Left forelimb (tissue), 1 donor: ENCODE results near the gene LZTFL1.

Source experiments
- DNase-seq: peaks from one replicate; pipeline ENCODE4 v3.0.0-alpha.2; 2018; ENCODE audit warnings: low spot score

Gene LZTFL1, protein sequence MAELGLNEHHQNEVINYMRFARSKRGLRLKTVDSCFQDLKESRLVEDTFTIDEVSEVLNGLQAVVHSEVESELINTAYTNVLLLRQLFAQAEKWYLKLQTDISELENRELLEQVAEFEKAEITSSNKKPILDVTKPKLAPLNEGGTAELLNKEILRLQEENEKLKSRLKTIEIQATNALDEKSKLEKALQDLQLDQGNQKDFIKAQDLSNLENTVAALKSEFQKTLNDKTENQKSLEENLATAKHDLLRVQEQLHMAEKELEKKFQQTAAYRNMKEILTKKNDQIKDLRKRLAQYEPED

DNA sequence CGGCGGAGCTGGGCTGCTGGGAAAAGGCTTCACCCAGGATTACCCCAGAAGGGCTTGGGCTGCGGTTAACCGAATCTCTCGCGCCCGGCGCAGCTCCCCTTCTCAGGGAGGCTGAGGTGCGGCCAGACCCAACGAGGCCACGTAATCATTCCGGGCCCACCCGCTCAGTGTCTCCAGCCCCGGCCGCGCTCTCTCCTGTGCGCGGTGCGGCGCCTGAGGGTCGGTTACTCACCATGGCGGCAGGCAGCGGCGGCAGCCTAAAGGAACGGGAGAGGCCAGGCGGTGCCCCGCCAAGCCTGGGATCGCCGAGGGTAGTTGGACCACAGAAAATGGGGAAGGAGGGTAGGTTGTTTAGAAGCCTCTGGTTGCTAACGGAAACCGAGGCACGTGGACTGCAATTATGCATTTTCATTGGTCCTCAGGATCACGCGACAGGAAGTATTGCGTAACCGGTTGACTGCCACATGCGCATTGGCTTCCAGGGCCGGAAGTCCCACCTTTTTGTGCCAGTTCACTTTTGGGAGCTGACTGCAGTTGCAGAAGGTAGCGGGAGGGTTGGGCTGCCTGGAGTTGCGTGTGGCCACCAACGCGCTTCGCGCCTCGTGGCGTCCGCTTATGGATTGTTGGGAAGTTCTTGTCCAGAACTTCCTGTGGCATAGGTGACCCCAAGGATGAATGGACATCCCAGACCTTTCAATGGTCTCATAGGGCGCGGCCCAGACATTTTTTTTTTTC is at the start of gene LZTFL1:
TSS of gene LZTFL1 (minus strand) at position 363 of the 735 bp plus-strand sequence. CDS start at position 235, 128 bp downstream.
- peak; percentile 93 for DNase-seq

DNA sequence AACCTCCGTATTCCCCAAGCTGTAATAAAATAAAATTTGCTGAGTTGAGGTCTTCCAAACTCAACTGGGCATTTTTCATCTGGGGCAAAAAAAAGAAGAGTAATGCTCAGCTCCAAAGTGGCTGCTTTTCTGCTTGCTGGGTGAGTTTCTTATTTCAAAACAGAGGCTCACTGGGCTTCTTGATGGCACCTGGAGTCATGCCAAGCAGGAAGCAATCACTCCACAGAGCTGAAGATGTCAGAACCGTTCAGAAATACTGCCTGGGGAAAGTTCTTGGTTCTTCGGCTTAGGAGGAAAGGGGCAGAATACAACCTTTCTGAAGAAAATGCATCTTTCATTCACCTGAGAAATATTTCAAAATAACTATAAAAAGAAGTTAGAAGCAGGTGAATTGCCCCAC is 48.5 kb upstream of the LZTFL1 start:
- no peak for DNase-seq

DNA sequence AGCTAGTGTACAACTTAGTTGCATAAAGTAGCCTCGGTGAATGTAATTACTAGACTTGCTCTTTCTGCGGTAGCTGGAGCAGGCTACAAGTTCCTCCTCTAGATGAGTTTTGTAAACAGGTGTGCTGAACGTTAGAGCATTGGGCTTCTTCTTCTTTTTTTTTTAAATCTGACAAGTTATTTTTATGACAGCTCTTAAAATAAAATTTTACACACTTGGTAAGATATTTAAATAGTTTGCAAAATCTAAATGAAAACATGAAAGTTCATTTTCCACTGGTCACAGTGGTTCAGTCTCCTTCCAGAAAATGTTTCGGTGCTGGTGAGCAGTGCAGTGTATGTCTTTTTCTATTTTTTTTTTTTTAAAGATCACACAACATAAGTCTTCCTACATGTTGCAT is 47.4 kb upstream of the LZTFL1 start:
- no peak for DNase-seq

DNA sequence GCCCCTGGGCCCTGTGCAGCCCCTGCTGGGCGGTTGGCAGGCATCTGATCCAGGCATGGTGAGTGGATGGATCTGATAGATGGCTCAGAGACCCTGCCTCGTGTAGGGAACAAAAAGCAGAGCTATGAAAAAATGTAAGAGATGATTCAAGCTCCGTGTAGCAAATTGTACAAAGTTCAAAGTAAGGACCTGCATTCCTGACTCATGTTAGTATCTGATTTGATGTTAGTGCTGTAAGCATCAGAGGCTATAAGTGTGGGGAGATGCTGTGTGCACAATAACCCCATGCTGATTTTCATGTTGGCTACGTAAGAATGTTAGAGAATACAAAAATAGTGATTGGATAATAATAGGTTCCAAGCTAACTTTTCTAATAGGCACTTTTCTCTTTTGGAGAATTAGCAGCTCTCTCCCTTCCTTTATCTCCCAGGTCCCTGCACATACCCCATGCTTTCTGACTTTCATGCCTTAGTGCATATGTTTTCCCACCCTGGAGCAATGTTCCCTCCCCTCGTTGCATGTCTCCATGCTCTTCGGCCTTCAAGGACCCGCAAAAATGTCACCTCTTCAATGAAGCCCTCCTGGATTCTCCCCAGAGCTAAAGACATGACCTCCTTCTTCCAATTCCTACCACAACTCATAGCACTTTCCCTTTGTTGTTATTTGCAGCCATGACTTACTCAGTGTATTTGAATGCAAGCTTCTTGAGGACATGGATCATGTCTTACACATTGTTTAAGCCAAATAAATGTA is 46.0 kb upstream of the LZTFL1 start:
- DNase-seq, result no peak

DNA sequence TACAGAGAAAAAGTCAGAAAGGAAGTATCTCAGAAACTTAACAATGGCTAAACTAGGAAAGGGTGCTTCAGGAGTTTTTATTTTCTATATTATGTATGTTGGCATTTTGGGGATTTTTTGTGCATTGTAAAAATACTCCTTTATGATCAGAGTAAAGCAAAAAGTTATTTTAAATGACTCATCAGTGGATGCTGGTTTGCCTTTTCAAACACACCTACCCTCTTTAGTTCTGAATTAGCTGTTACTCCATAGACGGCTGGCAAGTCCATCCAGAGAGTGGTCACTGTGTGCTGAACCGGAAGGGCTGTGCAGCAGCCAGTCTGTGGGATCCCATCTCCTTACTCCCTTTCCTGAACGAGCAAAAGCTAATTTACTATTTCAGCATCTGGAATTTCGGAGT is 45.4 kb upstream of the LZTFL1 start:
- no peak for DNase-seq

DNA sequence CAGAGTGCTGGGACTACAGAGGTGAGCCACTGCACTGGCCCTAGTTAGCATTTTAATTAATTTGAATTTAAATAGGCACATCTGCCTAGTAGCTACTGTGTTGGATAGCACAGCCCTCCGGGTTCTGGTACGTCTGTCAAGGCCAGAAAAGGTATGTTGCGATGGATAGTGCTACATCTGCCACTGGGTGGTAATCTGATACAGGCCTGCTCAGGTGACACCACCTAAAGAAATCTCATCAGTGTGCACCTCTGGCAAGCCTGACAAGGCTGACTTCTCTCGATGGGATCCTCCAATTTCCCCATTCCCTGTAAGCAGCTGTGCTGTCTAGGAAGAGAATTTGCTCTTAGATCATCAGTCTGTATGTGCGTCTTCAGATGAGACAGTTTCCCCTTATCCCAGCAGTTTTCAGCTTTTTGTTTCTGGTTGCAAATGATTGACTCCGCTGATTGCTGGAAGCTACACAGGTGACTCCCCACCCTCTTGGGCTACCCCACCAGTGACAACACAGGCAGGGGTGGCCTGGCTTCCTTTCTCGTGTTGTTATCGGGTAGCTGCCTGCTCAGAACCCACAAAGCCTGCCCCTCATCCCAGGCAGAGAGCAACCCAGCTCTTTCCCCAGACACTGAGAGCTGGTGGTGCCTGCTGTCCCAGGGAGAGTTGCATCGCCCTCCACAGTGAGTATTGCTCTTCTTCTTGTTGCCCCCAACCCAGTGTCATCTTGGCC is 44.2 kb upstream of the LZTFL1 start, which contains the start of gene CCR9:
TSS of gene CCR9 (plus strand) at position 565 of the 727 bp plus-strand sequence. CDS start 8,391 bp downstream, outside the sequence.
- DNase-seq, result no peak

DNA sequence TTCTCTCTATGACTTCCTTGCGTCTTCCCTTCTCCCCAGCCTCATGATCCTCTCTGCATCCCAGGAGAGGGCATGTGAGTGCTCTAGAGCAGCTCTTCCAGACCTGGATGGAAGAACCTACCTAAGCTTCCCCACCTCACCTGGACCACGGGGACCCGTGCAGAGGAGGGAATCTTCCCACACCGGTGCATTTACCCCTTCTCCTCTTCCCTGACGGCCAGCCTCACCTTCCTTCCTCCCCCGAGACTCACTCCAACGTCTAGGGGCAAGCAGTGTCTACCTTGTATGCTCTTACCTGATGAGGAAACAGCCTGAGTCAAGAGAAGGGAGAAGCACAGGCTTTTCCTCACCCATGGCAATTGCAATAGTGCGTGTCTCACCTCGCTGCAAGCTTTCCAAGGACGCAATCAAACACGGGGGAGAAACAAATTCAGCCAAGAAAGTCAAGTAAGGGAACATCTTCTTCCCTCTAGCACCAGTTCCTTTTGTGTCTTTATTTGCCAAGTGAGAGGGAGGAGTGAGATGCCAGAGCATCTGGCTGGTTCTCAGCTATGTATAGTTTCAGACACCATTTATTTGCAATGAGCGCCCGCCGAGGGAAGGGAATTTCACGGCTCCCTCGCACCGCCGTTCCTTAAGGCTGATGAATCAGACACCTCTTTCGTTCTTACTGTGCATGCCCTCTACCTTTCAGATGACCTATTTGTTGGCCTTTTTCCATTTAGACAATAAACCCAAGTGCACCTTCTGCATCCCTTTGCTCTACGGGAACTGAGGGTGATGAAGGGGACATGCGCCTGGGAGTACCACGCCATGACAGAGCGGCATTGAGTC is 42.7 kb upstream of the LZTFL1 start:
- DNase-seq, result no peak

DNA sequence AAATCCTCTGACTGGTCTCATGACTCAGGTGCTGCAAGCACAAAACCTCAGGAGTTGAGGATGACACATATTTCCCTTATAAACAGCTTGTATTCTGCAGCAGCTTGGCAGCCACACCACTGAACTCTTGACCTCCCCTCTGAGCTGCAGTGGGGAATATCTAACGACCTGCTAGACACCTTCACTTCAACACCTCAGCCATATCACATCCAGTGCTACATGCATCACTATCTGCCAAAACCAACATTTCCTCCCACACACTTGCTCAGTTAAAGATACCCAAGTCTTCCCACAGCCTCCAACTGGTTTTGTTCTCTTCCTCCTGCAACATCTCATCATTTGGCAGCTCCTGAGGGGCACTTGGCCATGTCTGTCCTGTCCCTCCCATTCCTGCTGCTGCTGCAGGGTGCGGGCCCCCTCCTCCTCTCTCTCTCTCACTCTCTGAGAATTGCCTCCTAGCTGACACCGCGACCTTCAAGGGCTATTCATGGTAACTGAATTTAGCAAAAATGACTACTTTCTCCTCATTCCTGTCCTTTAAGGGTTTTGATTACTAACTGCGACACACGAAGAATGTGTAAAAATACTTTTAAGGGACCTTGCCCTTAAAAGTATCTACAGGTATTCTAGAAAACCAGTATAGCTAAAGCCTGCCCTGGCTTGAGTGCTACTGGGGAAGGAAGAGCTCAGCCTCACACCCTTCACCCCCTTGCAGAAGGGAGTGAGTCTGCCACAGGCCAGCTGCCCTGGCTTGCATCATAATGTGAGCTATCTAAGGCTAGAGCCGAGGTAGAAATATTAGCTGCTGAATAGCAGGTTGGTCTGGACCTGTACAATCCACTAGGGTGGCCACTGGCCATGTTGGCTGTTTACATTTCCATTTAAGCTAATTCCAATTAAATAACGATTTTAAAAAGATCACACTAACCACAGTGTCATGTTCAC is 39.4 kb upstream of the LZTFL1 start:
- no peak for DNase-seq

DNA sequence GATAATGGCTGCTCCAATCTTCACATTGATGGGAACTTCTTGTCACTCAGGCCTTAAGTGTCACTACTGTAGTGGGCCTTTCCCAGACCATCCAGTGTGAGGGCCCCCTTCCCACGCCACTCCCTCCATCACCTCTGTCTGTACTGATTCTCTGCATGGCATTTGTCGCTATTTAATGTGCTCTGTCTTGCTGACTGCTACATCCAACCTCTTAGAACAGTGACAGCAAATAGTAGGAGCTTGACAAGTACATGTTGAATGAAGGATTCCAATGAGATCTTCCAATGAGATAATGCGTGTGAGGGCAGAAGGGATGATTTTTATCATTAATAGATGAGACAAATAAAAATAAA is 38.8 kb upstream of the LZTFL1 start:
- no peak for DNase-seq

DNA sequence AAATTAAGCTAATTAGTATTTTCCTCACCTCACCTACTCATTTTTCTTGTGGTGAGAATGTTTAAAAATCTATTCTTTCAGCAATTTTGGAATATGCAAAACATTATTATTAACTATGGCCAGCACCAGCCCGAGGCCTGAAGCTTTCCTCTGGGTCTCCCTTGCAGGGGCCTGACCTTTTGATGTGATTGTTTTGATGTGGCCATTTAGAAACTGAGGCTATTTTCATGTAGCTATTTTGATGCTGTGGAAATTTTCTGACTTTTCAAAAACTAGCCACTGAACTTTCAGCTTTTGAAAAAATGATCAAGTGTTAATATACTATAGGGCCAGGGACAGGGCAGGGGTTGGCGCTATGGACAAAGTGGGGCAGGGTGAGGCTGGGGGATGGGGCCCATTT is 36.2 kb upstream of the LZTFL1 start:
- no peak for DNase-seq

DNA sequence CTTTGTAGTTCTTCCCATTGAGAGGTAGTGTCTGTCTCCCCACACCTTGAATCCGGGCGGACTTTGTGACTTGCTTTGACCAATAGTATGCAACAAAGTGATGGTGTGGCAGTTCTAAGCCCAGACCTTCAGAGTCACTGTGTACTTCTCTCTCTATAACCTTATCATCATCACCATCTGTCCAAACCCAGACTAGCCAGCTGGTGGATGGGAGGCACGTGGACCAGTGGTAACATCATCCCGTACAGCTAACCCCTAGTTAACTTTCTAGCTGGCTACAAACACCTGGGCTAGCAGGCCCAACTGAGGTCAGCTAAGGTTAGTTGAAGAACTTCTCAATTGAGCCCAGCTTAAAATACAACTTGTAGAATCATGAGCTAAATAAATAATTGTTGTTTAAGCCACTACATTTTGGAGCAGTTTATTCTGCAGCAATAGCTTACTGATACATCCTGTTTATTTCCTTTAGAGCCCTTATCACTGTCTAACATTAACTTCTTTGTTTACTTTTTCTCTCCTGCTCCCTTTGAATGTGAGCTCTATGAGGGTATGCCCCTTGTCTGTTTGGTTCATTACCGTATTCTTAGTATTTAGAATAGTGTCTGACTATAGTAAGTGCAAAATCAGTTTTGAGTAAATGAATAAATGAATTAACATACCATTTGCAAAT is 32.9 kb upstream of the LZTFL1 start:
- DNase-seq, result no peak

DNA sequence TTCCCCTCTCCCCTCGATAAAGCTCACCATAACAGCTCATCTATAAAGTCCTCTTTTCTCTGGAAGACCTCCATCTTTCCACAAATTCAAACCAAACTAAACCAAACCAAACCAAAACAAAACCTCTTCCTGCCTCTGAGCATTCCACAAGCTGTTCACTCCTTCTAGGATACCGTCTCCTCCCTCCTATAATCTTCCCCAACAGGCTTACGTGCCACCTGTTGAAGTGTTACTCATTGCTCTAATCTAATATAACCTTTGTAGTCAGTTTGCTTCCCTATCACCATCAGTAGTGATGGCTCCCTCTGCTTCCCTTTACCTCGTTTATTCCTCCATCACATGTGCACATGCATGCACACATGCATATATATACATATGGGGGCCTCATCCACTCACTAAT is 31.7 kb upstream of the LZTFL1 start:
- DNase-seq, result no peak

DNA sequence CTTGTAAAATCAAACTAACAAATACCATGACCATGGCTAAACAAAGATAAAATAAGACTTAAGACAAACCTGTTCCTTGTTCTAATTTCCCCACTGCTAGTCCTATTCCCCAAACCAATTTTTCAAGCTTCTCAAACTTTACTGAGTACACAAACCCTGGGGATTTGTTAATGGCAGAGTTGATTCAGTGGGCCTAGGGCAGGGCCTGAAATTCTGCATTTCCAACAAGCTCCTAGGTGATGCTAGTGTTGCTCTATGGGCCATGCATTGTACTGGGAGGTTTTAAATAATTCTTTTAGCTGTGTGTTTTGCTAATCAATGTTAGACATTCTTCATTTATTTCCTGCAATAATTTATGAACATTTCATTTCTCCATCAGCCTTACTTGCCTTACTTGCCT is 31.1 kb upstream of the LZTFL1 start:
- DNase-seq, result no peak

DNA sequence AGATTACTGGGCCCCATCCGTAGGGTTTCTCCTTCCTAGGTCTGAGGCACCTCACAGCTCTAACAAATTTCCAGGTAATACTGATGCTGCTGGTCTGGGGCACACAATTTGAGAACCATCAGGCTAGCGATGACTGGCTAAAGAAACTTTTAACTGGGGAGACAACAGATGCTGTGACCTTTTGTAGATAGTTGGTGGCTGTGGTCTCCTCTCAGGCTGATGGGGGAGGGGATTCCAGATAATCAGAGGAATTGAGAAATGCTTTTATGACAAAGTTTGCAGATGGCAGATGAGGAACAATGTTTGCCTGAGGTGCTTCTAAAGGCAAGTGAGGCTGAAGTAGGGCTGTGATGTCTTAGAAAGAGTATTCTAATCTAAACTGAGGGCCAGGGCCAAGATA is 30.6 kb upstream of the LZTFL1 start:
- DNase-seq, result no peak

DNA sequence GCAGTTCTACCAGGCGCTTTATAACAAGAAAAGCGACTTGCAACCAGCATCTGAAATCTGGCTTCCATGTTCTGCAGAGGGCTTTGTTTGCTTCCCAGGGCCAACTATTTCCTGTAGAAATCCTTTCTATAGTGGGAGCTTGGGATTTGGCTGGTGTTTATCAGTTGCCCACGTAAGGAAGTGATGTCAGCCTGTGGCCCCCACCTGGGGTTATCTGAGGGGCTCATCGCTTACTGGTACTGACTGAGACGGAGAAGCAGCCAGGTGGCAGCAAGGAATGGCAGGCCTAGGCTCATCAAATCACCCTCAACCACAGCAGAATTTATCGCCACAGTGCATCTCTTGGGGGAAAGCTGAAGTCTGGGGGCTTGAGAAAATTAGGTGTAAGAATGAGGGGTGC is 29.9 kb upstream of the LZTFL1 start:
- no peak for DNase-seq

DNA sequence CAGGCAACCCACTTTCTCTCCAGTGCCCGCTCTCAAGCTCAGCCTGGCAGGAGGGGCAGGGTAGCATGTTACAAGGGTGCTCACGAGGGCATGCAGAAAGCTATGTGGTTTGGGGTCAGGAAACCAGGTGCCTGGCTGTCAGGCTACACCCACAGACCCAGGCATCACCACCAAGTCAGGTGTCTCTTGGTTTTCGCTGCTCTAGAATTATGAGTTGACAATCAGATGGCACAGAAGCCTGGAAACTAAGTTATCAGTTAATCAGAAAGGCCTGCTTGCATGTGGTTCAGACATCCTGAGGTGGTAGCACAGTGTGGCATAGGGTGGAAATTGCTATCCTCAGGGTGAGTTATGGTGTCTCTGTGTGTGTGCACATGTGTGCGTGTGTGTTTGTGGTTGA is 28.2 kb upstream of the LZTFL1 start:
- no peak for DNase-seq

DNA sequence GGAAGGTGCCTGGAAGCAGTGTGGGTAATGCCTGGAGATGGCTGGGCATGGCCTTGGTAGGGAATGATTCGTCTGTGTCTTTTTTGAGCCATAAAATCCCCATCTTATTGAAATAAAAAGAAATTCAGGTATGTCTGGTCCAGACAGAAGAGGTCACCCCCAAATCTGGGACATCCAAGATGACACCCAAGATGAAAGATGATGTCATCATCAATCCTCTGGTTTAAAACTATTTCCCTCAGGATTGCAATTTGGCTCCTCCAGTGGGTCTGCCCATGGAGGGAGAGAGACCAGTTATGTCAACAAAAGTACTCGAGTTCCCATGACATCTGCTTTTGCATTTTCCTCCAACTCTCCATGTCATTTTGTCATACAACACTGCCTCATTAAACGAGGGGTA is 27.7 kb upstream of the LZTFL1 start:
- no peak for DNase-seq

DNA sequence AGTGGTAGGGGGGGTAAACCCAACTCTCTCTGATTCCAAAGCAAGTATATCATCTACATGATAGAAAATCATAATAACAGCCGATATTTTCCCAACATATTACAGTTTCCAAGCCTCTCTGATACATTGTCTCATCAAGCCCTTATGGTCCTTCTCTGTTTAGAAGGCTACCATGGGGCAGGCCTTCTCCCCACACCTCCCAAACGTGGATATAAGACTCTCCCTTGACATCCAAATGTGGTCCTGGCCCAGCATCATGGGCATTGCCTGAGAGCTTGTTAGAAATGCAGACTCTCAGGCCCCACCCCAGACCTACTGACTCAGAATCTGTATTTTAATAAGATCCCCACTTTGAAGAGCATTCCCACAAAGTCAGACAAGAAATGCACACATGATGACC is 26.7 kb upstream of the LZTFL1 start:
- DNase-seq, result no peak

DNA sequence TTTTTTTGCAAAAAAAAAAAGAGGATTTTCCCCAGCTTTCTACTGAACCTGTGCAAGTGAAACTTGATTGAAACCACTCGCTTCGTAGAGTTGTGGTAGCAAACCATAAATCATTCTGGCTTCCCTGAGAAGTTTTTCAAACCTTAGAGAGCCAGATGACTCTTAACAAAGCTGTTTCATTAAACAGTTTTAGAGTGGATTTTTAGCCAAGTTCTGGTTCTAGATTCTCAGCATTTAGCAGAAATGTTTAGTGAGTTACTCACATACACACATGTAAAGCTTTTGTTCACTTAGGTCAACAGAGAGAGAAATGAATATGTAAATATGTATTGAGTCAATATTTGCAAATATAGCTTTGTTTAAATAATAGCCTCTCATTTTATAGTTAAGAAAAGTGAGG is 26.3 kb upstream of the LZTFL1 start:
- DNase-seq, result no peak

DNA sequence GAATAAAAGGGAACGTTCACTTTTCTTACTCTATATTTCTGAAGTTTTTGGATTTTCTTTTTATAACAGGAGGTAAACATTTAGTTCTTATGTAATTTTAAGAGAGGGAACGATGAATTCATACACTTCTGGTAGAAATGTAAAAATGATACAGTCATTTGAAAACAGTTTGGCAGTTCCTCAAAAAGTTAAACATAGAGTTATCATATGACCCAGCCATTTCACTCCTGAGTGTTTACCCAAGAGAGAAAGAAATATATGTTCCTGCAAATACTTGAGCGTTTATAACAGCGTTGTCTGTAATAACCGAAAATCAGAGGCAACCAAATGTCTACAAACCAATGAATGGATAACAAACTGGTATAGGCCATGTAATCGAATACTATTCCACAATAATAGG is 23.6 kb upstream of the LZTFL1 start:
- DNase-seq, result no peak
